Fibroblast of lung (primary cell): Measurements from ENCODE around the gene DNAH9. TPM values are rescaled to one million over a fixed set of nuclear protein-coding genes. Genes with fewer than 3 reads are reported as not detected.

Source experiments
- DNase-seq, 2 donors: peaks; one replicate each; pipeline versions ENCODE4 v3.0.0 to v3.0.0-alpha.2; 2010; ENCODE audit warnings: low read depth in 2 of 2
- H2AFZ ChIP-seq: 2 replicates; pipeline ENCODE4 v1.5.1; 2012; ENCODE audit warnings: low read length, control low read depth, inconsistent platforms
- H3K27ac ChIP-seq: 2 replicates; pipeline ENCODE4 v1.5.1; 2011; ENCODE audit warnings: low read length, control low read depth; ENCODE audit not compliant: insufficient read depth
- H3K27me3 ChIP-seq: 2 replicates; pipeline ENCODE4 v1.5.1; 2011; ENCODE audit warnings: mild to moderate bottlenecking, low read length; ENCODE audit not compliant: control insufficient read depth, insufficient read depth
- H3K36me3 ChIP-seq: 2 replicates; pipeline ENCODE4 v1.5.1; 2011; ENCODE audit warnings: low read length; ENCODE audit not compliant: control insufficient read depth, insufficient read depth
- H3K4me1 ChIP-seq: 2 replicates; pipeline ENCODE4 v1.5.1; 2011; ENCODE audit warnings: low read length; ENCODE audit not compliant: control insufficient read depth, insufficient read depth; ENCODE audit errors: extremely low read depth
- H3K4me2 ChIP-seq: 2 replicates; pipeline ENCODE4 v1.5.1; 2011; ENCODE audit warnings: low read length, control low read depth; ENCODE audit not compliant: insufficient read depth; ENCODE audit errors: extremely low read depth
- H3K4me3 ChIP-seq, 4 experiments: fragments of 200-600 bp in 1 of 4; sonication (generic) in 1 of 4; replicated peaks in 1 of 4; 2 replicates each; pipeline ENCODE4 v1.5.1; 2011 to 2016; ENCODE audit warnings: low read length in 4 of 4, low read depth in 3 of 4, mild to moderate bottlenecking in 3 of 4, control low read depth in 2 of 4, inconsistent platforms in 1 of 4, mixed read lengths in 1 of 4; ENCODE audit not compliant: insufficient read depth in 1 of 4; ENCODE audit errors: control extremely low read depth in 1 of 4
- H3K79me2 ChIP-seq: 2 replicates; pipeline ENCODE4 v1.5.1; 2012; ENCODE audit warnings: mild to moderate bottlenecking, low read length, inconsistent platforms; ENCODE audit not compliant: control insufficient read depth, insufficient read depth
- H3K9ac ChIP-seq: 2 replicates; pipeline ENCODE4 v1.5.1; 2011; ENCODE audit warnings: mild to moderate bottlenecking, low read length, control low read depth; ENCODE audit not compliant: insufficient read depth
- H3K9me3 ChIP-seq: 2 replicates; pipeline ENCODE4 v1.5.1; 2012; ENCODE audit warnings: low read depth, low read length; ENCODE audit not compliant: control insufficient read depth, insufficient read depth
- H4K20me1 ChIP-seq: 2 replicates; pipeline ENCODE4 v1.5.1; 2011; ENCODE audit warnings: low read length; ENCODE audit not compliant: control insufficient read depth, insufficient read depth; ENCODE audit errors: extremely low read depth
- EZH2 ChIP-seq: IDR thresholded peaks from 2 replicates; pipeline ENCODE4 v1.5.1; 2012; ENCODE audit warnings: low read length, control low read depth, mild to moderate bottlenecking; ENCODE audit errors: missing control alignments
- polyA plus RNA-seq, 2 donors: library from polyadenylated mRNA; depleted of rRNA in 1 of 2; stranded (reverse) in 1 of 2; unstranded in 1 of 2; fragments of >200 nt; gene quantifications; 2 replicates each; pipeline ENCODE4 v1.2.1, GENCODE V29; 2011 to 2012; ENCODE audit warnings: missing spikeins in 1 of 2
- total RNA-seq: library from RNA; depleted of rRNA; stranded (reverse); fragments of >200 nt; gene quantifications from 2 replicates; pipeline ENCODE4 v1.2.1, GENCODE V29; 2014
- TF ChIP-seq, protein P1 (sequence below), 2 donors: IDR thresholded peaks in 1 of 2; conservative IDR thresholded peaks in 1 of 2; 1 replicate in 1 of 2; 2 replicates in 1 of 2; pipeline ENCODE4 v1.5.1; 2011 to 2012; ENCODE audit warnings: low read length in 2 of 2, control low read depth in 1 of 2, inconsistent platforms in 1 of 2, low read depth in 1 of 2, mild to moderate bottlenecking in 1 of 2

The DNAH9 gene
- total and polyA plus RNA-seq, 2 donors (not counting 1 experiment from before 2014, with no cell fraction given), result not detected

DNA sequence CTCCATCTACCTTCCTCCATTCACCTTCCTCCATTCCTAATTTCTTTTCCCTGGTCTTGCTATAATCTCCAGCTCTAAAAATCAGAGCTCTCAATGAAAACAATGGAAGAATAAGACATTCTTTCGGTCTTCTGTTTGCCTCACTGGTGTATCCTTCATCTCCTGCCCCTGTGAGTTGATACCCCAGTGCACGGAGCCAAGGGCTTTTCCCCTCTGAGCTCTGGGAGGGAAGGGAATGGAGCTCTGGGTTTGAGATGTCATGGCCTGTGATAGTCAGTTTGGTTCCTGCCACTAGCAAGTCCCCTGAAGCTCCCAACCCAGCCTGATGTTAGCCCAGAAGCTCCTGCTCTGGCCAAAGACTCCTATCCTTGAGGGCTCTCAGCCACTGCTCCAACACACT, 36.6 kb upstream of the DNAH9 start:
- Histone ChIP-seq H3K4me1 (no peaks in the 10 kb centered on the region), H3K4me3 (no peak overlapping the region), H3K27ac (no peak overlapping the region), H3K27me3 (no peaks in the 10 kb centered on the region), H3K9me3 (no peaks in the 10 kb centered on the region), H3K4me2 (no peak overlapping the region), H3K9ac (no peak overlapping the region), H2AFZ (no peak overlapping the region), H3K79me2 (no peaks in the 10 kb centered on the region), H4K20me1 (no peaks in the 10 kb centered on the region), H3K36me3 (no peaks in the 10 kb centered on the region)
- TF ChIP-seq, protein P1, sequence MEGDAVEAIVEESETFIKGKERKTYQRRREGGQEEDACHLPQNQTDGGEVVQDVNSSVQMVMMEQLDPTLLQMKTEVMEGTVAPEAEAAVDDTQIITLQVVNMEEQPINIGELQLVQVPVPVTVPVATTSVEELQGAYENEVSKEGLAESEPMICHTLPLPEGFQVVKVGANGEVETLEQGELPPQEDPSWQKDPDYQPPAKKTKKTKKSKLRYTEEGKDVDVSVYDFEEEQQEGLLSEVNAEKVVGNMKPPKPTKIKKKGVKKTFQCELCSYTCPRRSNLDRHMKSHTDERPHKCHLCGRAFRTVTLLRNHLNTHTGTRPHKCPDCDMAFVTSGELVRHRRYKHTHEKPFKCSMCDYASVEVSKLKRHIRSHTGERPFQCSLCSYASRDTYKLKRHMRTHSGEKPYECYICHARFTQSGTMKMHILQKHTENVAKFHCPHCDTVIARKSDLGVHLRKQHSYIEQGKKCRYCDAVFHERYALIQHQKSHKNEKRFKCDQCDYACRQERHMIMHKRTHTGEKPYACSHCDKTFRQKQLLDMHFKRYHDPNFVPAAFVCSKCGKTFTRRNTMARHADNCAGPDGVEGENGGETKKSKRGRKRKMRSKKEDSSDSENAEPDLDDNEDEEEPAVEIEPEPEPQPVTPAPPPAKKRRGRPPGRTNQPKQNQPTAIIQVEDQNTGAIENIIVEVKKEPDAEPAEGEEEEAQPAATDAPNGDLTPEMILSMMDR (conservative IDR thresholded peaks at IDR 0.05 in 1 of 2, IDR thresholded peaks at IDR 0.05 in 1 of 2; ENCODE audit: low read depth in 1 of 2, low read length in 2 of 2), result no peak
- no peak for TF ChIP-seq EZH2
- DNase-seq, result no peak

DNA sequence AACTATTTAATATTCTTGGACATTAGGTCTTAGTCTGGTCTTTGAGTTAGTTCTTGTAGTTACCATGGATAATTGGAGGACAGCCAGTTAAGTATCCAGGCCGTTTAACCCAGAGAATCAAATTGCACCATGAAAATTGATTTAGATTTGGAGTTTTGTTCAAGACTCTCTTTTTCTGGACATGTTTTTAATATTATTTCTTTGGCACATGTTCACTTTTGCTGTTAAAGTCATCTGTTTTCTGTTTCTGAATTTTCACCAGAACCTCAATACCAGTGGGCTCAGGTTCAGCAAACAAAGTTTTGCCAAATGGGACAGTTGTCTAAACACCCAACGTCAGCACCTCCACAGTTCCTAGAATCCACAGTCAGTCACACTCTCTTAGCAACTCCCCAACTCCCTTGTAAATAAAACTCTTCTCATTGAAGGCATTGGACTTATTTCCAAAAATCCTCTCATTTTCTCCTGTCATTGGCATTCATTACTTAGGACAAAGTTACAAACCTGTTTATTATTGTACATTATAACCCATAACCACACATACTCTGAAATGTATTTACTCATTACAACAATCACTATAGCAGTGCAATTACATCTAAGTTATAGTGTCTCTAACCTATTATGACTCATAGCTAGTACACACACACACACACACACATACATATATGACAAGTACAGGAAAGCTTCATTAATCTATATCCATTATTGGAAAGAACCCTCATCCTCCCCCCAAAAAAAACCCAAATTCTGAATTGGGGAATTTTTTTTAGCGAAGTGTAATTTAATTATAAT, 33.5 kb upstream of the DNAH9 start:
- no peak for TF ChIP-seq EZH2
- TF ChIP-seq, protein P1 (conservative IDR thresholded peaks at IDR 0.05 in 1 of 2, IDR thresholded peaks at IDR 0.05 in 1 of 2; ENCODE audit: low read depth in 1 of 2, low read length in 2 of 2), result no peak
- H3K9me3 ChIP-seq, result no peaks in the 10 kb centered on the region
- no peaks in the 10 kb centered on the region for H4K20me1 ChIP-seq
- H3K27me3 ChIP-seq, result no peaks in the 10 kb centered on the region
- no peak overlapping the region for H3K4me3 ChIP-seq
- no peaks in the 10 kb centered on the region for H3K4me1 ChIP-seq
- H3K27ac ChIP-seq, result no peak overlapping the region
- no peaks in the 10 kb centered on the region for H3K36me3 ChIP-seq
- H3K79me2 ChIP-seq, result no peaks in the 10 kb centered on the region
- H3K4me2 ChIP-seq, result no peak overlapping the region
- H2AFZ ChIP-seq, result no peak overlapping the region
- no peak overlapping the region for H3K9ac ChIP-seq
- DNase-seq, result no peak

DNA sequence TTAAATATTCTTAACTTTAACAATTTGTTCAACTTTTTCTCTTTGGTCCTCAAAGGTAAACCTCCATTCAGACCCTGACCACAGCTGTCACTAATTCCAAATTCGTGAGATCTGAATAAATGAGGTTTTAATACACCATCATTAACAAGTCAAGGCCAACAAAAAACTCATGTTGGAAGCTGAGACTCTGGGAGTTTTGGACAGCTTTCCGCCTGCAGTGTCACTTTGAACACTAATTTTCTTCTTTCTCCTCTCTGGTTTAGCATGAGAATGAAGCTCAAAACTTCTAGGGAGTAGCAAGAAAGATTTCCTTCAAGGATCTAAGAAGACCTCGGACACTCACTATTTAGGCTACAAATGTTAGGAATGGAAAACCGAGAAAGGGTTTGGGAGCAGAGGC, 32.7 kb upstream of the DNAH9 start:
- no peak for TF ChIP-seq EZH2
- TF ChIP-seq, protein P1 (conservative IDR thresholded peaks at IDR 0.05 in 1 of 2, IDR thresholded peaks at IDR 0.05 in 1 of 2; ENCODE audit: low read depth in 1 of 2, low read length in 2 of 2), result no peak
- H3K4me1 ChIP-seq, result no peaks in the 10 kb centered on the region

More for the DNA sequence above, 32.7 kb upstream of the DNAH9 start:
- Histone ChIP-seq H4K20me1 (no peaks in the 10 kb centered on the region), H3K36me3 (no peaks in the 10 kb centered on the region), H3K79me2 (no peaks in the 10 kb centered on the region), H3K4me2 (no peak overlapping the region), H3K9me3 (no peaks in the 10 kb centered on the region), H3K27me3 (no peaks in the 10 kb centered on the region), H3K9ac (no peak overlapping the region), H3K4me3 (no peak overlapping the region), H3K27ac (no peak overlapping the region), H2AFZ (no peak overlapping the region)
- DNase-seq, result no peak
